ENCODE measurements around the gene ELOVL6.
"Not testable (repeated sequence)": the region's sequence is repeated elsewhere in the genome, so short reads cannot be mapped to it uniquely, and the experiment has no call there.

Gene ELOVL6

GRCh38 chr4:110068248-110068647 lies 130.2 kb downstream of the ELOVL6 start:
- no peak for DNase-seq

GRCh38 chr4:110064934-110065333 lies 133.5 kb downstream of the ELOVL6 start:
- no peak for DNase-seq

- DNase-seq: no peak
Measured at GRCh38 chr4:110064295-110064694, 134.1 kb downstream of the ELOVL6 start.

GRCh38 chr4:110062166-110062565 lies 136.2 kb downstream of the ELOVL6 start:
- no peak for DNase-seq

GRCh38 chr4:110061076-110061475 lies 137.3 kb downstream of the ELOVL6 start:
- DNase-seq: no peak

GRCh38 chr4:110059556-110060191 lies 138.7 kb downstream of the ELOVL6 start:
- no peak for DNase-seq

- DNase-seq: no peak
Measured at GRCh38 chr4:110058677-110059076, 139.7 kb downstream of the ELOVL6 start.

- no peak for DNase-seq
Measured at GRCh38 chr4:110055158-110055768, 143.2 kb downstream of the ELOVL6 start.

- peak in 1 of 2 donors; percentile 12 for DNase-seq
Measured at GRCh38 chr4:110049951-110050925, 148.2 kb downstream of the ELOVL6 start.

- no peak for DNase-seq
Measured at GRCh38 chr4:110046588-110047049, 151.8 kb downstream of the ELOVL6 start.

GRCh38 chr4:110042545-110043517 lies 155.6 kb downstream of the ELOVL6 start:
- DNase-seq: no peak

GRCh38 chr4:110041735-110042134 lies 156.7 kb downstream of the ELOVL6 start:
- DNase-seq: no peak

GRCh38 chr4:110039164-110039563 lies 159.3 kb downstream of the ELOVL6 start:
- not testable (repeated sequence) for DNase-seq

GRCh38 chr4:110034026-110034393 lies 164.4 kb downstream of the ELOVL6 start:
- DNase-seq: peak in 1 of 2 donors; percentile 4

- DNase-seq: no peak
Measured at GRCh38 chr4:110033355-110034025, 164.9 kb downstream of the ELOVL6 start.

GRCh38 chr4:110032603-110033002 lies 165.8 kb downstream of the ELOVL6 start:
- DNase-seq: peak; percentile 7 to 66

GRCh38 chr4:110025718-110026117 lies 172.7 kb downstream of the ELOVL6 start:
- no peak for DNase-seq

- DNase-seq: no peak
Measured at GRCh38 chr4:110025056-110025455, 173.4 kb downstream of the ELOVL6 start.

- DNase-seq: no peak
Measured at GRCh38 chr4:110022457-110022856, 176.0 kb downstream of the ELOVL6 start.

GRCh38 chr4:110020646-110021443 lies 177.6 kb downstream of the ELOVL6 start:
- DNase-seq: no peak

GRCh38 chr4:110020139-110020538 lies 178.3 kb downstream of the ELOVL6 start:
- no peak for DNase-seq

Measured in bone marrow (tissue), 2 donors.